Lung (tissue), 12 donors: Measurements from ENCODE around the gene WDR1. TPM values are rescaled to one million over a fixed set of nuclear protein-coding genes. Genes with fewer than 3 reads are reported as not detected.
A peak's percentile ranks its signal among the peaks of the same experiment; 100 is the strongest.

Experiments used
- ATAC-seq: fragments of 200-7000 bp; cut with Tn5 transposase; one replicate; pipeline ENCODE4 v1.9.1; 2020; ENCODE audit warnings: moderate number of reproducible peaks; ENCODE audit not compliant: insufficient read depth, low FRiP score
- DNase-seq, 3 donors: peaks; one replicate each; pipeline ENCODE4 v3.0.0-alpha.2; 2013 to 2017
- H3K27ac ChIP-seq, 2 donors: one replicate each; pipeline ENCODE4 v1.5.1; 2013; ENCODE audit warnings: mild to moderate bottlenecking in 2 of 2, moderate library complexity in 2 of 2, control low read depth in 1 of 2, inconsistent platforms in 1 of 2, low read depth in 1 of 2, low read length in 1 of 2
- H3K27me3 ChIP-seq, 3 donors: one replicate each; pipeline ENCODE4 v1.5.1; 2013; ENCODE audit warnings: low read length in 2 of 3; ENCODE audit not compliant: control insufficient read depth in 3 of 3, insufficient read depth in 3 of 3
- H3K36me3 ChIP-seq, 4 donors: one replicate each; pipeline ENCODE4 v1.5.1; 2013; ENCODE audit warnings: low read length in 4 of 4, mild to moderate bottlenecking in 1 of 4, moderate library complexity in 1 of 4; ENCODE audit not compliant: control insufficient read depth in 4 of 4, insufficient read depth in 4 of 4
- H3K4me1 ChIP-seq, 5 donors: one replicate each; pipeline ENCODE4 v1.5.1; 2013; ENCODE audit warnings: low read length in 5 of 5, mild to moderate bottlenecking in 2 of 5, moderate library complexity in 1 of 5; ENCODE audit not compliant: control insufficient read depth in 5 of 5, insufficient read depth in 5 of 5
- H3K4me3 ChIP-seq: one replicate; pipeline ENCODE4 v1.5.1; 2013; ENCODE audit warnings: mild to moderate bottlenecking, control low read depth, moderate library complexity
- H3K9ac ChIP-seq, 2 donors: one replicate each; pipeline ENCODE4 v1.5.1; 2013; ENCODE audit warnings: low read length in 2 of 2, control low read depth in 1 of 2; ENCODE audit not compliant: insufficient read depth in 1 of 2
- H3K9me3 ChIP-seq, 4 donors: one replicate each; pipeline ENCODE4 v1.5.1; 2013; ENCODE audit warnings: low read length in 3 of 4, mild to moderate bottlenecking in 1 of 4, moderate library complexity in 1 of 4; ENCODE audit not compliant: control insufficient read depth in 4 of 4, insufficient read depth in 3 of 4
- CTCF ChIP-seq: IDR thresholded peaks from 2 replicates; pipeline ENCODE4 v1.5.1; 2012; ENCODE audit warnings: mild to moderate bottlenecking; ENCODE audit errors: control extremely low read depth, extremely low read depth
- WGBS, 2 donors: extraction: QIAGEN DNeasy Blood & Tissue Kit; methylation state at CpG; one replicate each; pipeline ENCODE4 v1.1.7; 2013; 5-methylcytosine and 5-hydroxymethylcytosine counted together
- polyA plus RNA-seq, 2 donors: library from polyadenylated mRNA; stranded (reverse); fragments of 200-250 nt; gene quantifications; one replicate each; pipeline ENCODE4 v1.2.1, GENCODE V29; 2013
- total RNA-seq, 2 donors: library from RNA; depleted of rRNA in 1 of 2; stranded (reverse); fragments of >200 nt in 1 of 2; gene quantifications; one replicate each; pipeline ENCODE4 v1.2.1, GENCODE V29; 2014 to 2021
- donor health status: control.
- donor health status: control.
- donor health status: Bipolar disorder and iron deficiency.
- donor health status: healthy.
- donor health status: DM: yes; HTN: yes; CAD: no.

Gene WDR1
- total and polyA plus RNA-seq, 4 donors = 72.0 to 325 (median 205) TPM

GRCh38 chr4:10099499-10100325 is 16.9 kb downstream of the WDR1 start:
- no peak overlapping the region for H3K4me3 ChIP-seq
- no peak for ATAC-seq
- peaks cover 0 to 35% (median 4%) of the 10 kb centered on the region in 5 donors for H3K4me1 ChIP-seq
- H3K9ac ChIP-seq = no peak overlapping the region
- peaks cover 16 to 78% (median 28%) of the 10 kb centered on the region in 4 donors for H3K36me3 ChIP-seq
- no peak for DNase-seq
- H3K27ac ChIP-seq = no peak overlapping the region
- no peaks in the 10 kb centered on the region for H3K9me3 ChIP-seq
- H3K27me3 ChIP-seq = no peaks in the 10 kb centered on the region
- 86 to 90% methylated on average over 25 of the region's 25 CpGs for WGBS, 2 donors
- TF ChIP-seq CTCF = no peak

DNA sequence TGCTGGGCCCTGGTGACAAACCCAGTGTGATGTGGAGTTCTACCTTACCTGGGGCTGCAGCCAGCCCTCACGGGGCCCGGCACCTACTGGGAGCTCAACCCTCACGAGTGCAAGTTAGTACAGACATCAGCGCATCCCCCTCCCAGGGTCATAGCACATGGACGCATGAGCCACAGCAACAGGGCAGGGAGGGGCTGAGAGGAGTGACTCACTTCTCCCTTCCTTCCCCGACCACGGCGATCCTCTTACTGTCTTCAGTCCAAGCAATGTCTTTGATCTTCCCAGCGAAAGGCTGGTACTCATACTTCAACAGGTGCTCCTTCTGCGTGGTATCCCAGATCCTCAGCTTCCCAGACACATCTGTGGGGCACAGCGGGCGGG is 17.8 kb downstream of the WDR1 start:
- Histone ChIP-seq H3K36me3 (peaks cover 16 to 84% (median 29%) of the 10 kb centered on the region in 4 donors), H3K27ac (peak overlapping the region in 1 of 2 donors; percentile 21), H3K4me3 (no peak overlapping the region), H3K4me1 (peaks cover 2 to 36% (median 11%) of the 10 kb centered on the region in 5 donors), H3K9ac (no peak overlapping the region), H3K27me3 (no peaks in the 10 kb centered on the region), H3K9me3 (no peaks in the 10 kb centered on the region)
- DNase-seq (no peak), ATAC-seq (no peak)
- 64 to 69% methylated on average over 12 of the region's 12 CpGs for WGBS, 2 donors
- TF ChIP-seq CTCF = no peak

GRCh38 chr4:10097906-10098779 is 18.5 kb downstream of the WDR1 start:
- Histone ChIP-seq H3K27ac (no peak overlapping the region), H3K4me1 (peaks cover 4 to 41% (median 18%) of the 10 kb centered on the region in 5 donors), H3K9ac (no peak overlapping the region)

More at GRCh38 chr4:10097906-10098779, 18.5 kb downstream of the WDR1 start:
- no peaks in the 10 kb centered on the region for H3K27me3 ChIP-seq
- 92 to 96% methylated on average over 9 of the region's 9 CpGs for WGBS, 2 donors
- no peak for TF ChIP-seq CTCF
- H3K9me3 ChIP-seq = no peaks in the 10 kb centered on the region
- peaks cover 15 to 81% (median 31%) of the 10 kb centered on the region in 4 donors for H3K36me3 ChIP-seq
- no peak for DNase-seq
- ATAC-seq = no peak
- H3K4me3 ChIP-seq = no peak overlapping the region
